Measurements from ENCODE around the gene KLHL29. TPM values are rescaled to one million over a fixed set of nuclear protein-coding genes. Genes with fewer than 3 reads are reported as not detected.

The KLHL29 gene
- total RNA-seq, 1 experiment from 2014 or later = 16.7 TPM

- intact Hi-C loops (cut with micrococcal nuclease) = no loop called here
- Histone ChIP-seq H3K27me3 (ENCODE audit: insufficient read depth, low read length) (no peaks in the 10 kb centered on the region), H3K36me3 (ENCODE audit: control insufficient read depth in 1 of 2, insufficient read depth in 2 of 2, low read length in 2 of 2) (no peaks in the 10 kb centered on the region), H2AFZ (ENCODE audit: low read depth, low read length, poor library complexity, severe bottlenecking) (no peak overlapping the region), H3K4me1 (ENCODE audit: control insufficient read depth in 1 of 2, insufficient read depth in 2 of 2, low read length in 2 of 2) (peaks cover 4 to 9% of the 10 kb centered on the region in 2 experiments; a peak in 1 of 4 replicates), H3K79me2 (ENCODE audit: insufficient read depth, low read length) (no peaks in the 10 kb centered on the region), H3K4me3 (replicated peaks in 1 of 2; ENCODE audit: low read depth in 1 of 2, low read length in 2 of 2) (no peak overlapping the region), H4K20me1 (ENCODE audit: insufficient read depth) (no peaks in the 10 kb centered on the region), H3K27ac (ENCODE audit: low read depth, low read length) (no peak overlapping the region), H3K9me2 (ENCODE audit: insufficient read depth) (no peaks in the 10 kb centered on the region), H3K9ac (ENCODE audit: low read length) (no peak overlapping the region), H3K4me2 (ENCODE audit: low read length) (no peak overlapping the region), H3K9me3 (ENCODE audit: control insufficient read depth in 1 of 2, insufficient read depth in 1 of 2, low read depth in 1 of 2, low read length in 2 of 2) (no peaks in the 10 kb centered on the region)
- RAD21 ChIA-PET (ENCODE audit: low non-redundant PET in 1 of 2, low total read pairs in 2 of 2, uncharacterized antibody in 2 of 2, unreplicated experiment in 2 of 2) = no interaction called here
- no TSS peak for BruUV-seq (replicated peaks)
- no peak for DNase-seq (ENCODE audit: low read depth, low spot score)
- POLR2A ChIA-PET = no interaction called here
- CTCF ChIA-PET = no interaction called here
- no peak for TF ChIP-seq ZFX (IDR thresholded peaks at IDR 0.05)
- TF ChIP-seq CBX3 (IDR thresholded peaks at IDR 0.05; ENCODE audit: low read depth) = no peak
- no peak for TF ChIP-seq FOSL1 (IDR thresholded peaks at IDR 0.05; ENCODE audit: low read depth)
- TF ChIP-seq EZH2phosphoT487 (IDR thresholded peaks at IDR 0.05; ENCODE audit: borderline replicate concordance) = no peak
- no peak for TF ChIP-seq RAD21 (IDR thresholded peaks at IDR 0.05; ENCODE audit: low read depth)
- no peak for TF ChIP-seq CTCF (IDR thresholded peaks at IDR 0.05 in 2 of 3, conservative IDR thresholded peaks at IDR 0.05 in 1 of 3; ENCODE audit: borderline replicate concordance in 1 of 3, insufficient read depth in 1 of 3, low read depth in 2 of 3, low read length in 2 of 3)
- TF ChIP-seq SP1 (IDR thresholded peaks at IDR 0.05; ENCODE audit: low read depth) = no peak
- TF ChIP-seq YY1 (IDR thresholded peaks at IDR 0.05; ENCODE audit: extremely low read depth, insufficient replicate concordance, low read depth, low read length) = no peak
- no peak for TF ChIP-seq ZNF274 (IDR thresholded peaks at IDR 0.05; ENCODE audit: low read depth, low read length)
- TF ChIP-seq CEBPB (IDR thresholded peaks at IDR 0.05; ENCODE audit: low read depth) = no peak
- no peak for TF ChIP-seq SIN3A (IDR thresholded peaks at IDR 0.05; ENCODE audit: low read depth)
- no peak for TF ChIP-seq EZH2 (IDR thresholded peaks at IDR 0.05)
- no peak for TF ChIP-seq POLR2AphosphoS5 (IDR thresholded peaks at IDR 0.05; ENCODE audit: low read depth, low read length)
- TF ChIP-seq TCF7L2 (IDR thresholded peaks at IDR 0.05; ENCODE audit: borderline replicate concordance, extremely low read depth, insufficient read depth, insufficient read length) = no peak
- TF ChIP-seq SRF (IDR thresholded peaks at IDR 0.05; ENCODE audit: low read depth) = no peak
- TF ChIP-seq REST (IDR thresholded peaks at IDR 0.05; ENCODE audit: low read depth) = no peak
- TF ChIP-seq EGR1 (IDR thresholded peaks at IDR 0.05; ENCODE audit: low read depth) = no peak
- no peak for TF ChIP-seq ZBTB33 (IDR thresholded peaks at IDR 0.05; ENCODE audit: extremely low read depth, insufficient replicate concordance, low read length)
- no peak for ATAC-seq
Measured at GRCh38 chr2:23496456-23496855, 111.5 kb downstream of the KLHL29 start.
